HG03066 (cell line): ENCODE data around the gene CDH22.

Source experiments
- ATAC-seq: cut with Tn5 transposase; IDR thresholded peaks from one replicate; pipeline ENCODE4 v1.9.1; 2021; ENCODE audit warnings: low read depth; ENCODE audit not compliant: unreplicated experiment

The CDH22 gene

GRCh38 chr20:46251211-46251673 lies 57.1 kb downstream of the CDH22 start:
- no peak for ATAC-seq

DNA sequence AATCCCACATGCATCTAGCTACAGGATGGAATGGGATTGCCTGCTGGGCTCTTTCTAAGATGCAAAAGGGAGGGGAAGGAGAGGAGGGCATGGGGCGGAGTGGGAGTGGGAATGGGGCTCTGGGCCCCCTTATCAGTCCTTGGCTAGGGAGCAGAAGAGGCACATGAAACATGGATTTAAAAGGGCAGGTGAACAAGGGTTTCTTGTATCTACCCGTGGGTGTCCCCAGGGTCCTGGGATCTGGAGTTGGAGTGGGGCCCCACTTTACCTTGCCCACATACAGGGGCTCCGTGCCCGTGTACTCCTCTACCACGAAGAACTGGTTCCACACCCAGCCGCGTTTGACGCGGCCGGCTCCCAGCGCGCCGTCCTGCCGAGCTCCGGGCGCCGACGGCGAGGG lies 57.5 kb downstream of the CDH22 start:
- no peak for ATAC-seq

DNA sequence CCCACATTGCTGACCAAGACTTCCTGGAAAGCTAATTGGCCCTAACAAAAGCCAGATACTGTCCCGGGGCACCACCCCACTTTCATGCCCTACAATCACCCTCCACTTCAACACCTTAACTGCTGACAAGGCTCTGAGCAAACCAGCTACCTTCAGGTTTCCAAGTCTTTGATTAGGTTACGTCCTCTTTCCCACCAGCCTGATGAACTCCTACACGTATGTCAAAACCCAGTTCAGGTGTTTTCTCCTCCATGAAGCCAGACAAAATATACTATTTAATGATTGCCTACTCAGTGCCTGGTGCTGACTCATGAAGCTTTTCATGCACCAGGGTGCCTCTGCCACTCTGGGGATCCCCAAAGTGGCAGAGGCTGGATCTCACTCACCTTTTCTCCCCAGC lies 58.6 kb downstream of the CDH22 start:
- ATAC-seq = no peak

DNA sequence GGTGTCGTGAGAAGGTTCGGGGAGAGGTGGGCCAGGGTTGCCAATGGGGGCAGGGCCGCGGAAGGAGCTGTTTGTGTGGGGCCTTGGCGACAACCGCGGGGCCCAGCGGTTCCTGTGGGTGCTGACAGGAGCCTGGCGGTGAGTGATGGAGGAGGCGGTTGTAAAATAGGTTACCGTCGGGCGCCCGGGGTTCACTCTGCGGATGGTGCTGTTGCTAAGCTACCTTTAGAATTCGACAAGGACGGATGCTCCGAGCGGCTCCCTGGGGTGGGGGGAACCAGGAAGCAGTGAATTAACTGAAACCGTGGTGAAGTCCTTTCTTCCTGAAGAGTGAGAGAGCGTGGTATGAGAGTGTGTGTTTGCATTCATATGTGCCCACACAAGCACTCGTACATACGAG lies 61.7 kb downstream of the CDH22 start:
- ATAC-seq = no peak

GRCh38 chr20:46243707-46244628 lies 64.3 kb downstream of the CDH22 start:
- no peak for ATAC-seq

DNA sequence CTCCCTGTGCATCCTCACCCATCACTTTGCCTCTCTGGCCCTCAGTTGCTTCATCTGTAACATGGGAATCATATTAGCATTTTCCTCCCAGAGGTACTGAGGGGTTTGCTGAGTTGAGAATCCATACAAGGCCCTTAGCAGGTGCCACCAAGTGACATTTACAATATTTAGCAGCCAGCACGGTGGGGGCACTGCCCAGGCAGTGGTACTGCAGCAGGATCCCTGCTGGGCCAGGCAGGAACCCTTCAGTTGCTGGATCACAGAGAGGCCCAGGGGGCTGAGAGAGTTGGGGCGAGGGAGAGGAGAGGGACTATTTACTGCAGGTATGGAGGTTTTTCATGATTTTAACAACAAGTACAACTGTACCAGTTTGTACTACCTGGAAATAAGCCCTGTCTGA lies 65.9 kb downstream of the CDH22 start:
- no peak for ATAC-seq

DNA sequence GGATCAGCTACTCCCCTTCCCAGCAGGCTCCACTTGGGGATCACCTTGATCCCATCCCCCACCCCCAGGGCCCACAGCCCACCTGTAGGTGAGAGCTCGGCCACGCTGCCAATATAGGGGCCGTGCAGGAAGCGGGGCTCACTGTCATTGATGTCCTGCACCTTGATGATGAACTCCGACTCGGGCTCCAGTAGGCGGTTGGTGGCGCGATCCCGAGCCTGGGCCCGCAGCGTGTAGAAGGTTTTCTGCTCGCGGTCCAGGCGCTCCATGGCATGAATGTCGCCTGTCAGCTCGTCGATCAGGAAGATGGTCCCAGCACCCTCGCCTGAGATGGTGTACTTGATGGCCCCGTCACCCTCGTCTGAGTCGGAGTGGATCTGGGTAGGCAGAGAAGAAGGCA lies 67.4 kb downstream of the CDH22 start:
- no peak for ATAC-seq

DNA sequence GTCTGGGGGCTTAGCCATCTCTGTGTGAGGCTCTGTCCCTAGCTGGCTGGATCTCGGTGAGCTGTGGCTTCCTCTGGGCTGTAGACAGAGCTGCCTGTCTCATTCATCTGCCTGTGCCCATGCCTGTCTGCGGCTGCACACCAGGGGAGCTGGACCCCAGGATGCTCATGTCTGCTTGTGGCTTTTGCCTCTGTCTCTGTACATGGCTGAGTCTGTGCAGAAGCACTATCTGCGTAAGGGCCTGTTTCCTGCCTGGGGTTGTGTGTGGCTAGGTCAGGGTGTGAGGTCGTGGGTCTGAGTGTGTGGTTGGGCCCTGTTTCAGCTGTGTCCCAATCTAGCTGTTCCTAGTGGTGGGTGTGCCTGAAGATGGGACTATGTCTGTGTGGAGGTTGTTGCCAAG lies 68.2 kb downstream of the CDH22 start:
- ATAC-seq = no peak

- no peak for ATAC-seq
These were observed 70.6 kb downstream of the CDH22 start for GRCh38 chr20:46237736-46238135.

DNA sequence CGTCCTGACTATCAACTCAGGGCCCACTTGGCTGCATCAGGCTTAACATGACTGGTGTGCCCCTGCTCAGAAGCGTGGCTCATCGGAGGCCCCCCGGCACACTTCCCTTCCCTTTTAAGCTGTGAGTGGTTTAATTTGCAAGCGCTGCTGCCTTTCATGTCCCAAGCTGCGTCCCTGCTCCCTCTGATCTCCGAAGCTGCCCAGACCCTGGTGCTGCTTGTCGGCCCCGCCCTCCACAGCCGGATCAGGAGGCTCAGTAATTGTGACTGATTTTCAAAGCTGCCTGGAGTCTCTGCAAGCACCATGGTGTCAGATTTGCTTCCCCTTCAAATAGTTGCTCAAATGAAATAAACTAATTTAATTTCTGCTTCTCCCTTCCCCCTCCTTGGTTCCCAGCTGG lies 71.1 kb downstream of the CDH22 start:
- ATAC-seq = no peak

GRCh38 chr20:46235077-46235476 lies 73.2 kb downstream of the CDH22 start:
- ATAC-seq = no peak

DNA sequence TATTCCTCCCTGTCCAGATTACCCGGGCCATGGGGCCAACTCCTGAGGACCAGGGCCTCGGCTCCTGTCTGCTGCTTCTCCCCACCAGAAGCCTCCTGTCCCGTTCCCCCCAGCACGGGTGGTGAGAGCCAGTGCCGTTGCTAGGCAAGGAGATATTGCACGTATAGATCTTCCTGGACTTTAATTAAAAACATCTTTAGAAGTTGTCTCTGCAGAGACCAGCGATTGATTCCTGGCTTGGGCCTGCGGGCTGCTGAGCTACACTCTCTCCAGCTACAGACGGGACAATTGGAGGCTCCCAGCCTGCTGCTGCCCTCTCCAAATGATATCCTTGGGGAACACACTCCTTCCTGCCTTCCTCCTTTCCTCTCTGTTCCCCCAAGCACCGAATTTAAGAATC lies 74.6 kb downstream of the CDH22 start:
- no peak for ATAC-seq

DNA sequence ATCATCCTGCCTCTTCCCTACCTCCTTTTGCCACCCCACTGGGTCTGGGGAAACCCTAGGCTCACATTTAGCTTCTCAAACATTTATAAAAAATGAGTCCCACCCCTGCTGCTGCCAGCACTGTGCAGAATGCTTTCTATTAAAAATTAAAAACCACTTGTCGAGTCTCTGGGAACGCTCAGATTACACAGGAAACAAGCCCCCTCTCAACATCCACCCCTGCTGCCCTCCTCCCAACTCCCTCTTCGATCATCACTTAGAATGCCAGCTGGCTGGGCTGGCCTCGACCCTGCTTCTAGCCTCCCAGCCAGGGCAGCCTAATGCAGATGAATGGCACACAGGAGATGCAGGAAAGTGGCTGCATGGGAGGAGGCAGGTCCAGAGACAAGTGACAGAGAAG lies 75.8 kb downstream of the CDH22 start:
- ATAC-seq = no peak

DNA sequence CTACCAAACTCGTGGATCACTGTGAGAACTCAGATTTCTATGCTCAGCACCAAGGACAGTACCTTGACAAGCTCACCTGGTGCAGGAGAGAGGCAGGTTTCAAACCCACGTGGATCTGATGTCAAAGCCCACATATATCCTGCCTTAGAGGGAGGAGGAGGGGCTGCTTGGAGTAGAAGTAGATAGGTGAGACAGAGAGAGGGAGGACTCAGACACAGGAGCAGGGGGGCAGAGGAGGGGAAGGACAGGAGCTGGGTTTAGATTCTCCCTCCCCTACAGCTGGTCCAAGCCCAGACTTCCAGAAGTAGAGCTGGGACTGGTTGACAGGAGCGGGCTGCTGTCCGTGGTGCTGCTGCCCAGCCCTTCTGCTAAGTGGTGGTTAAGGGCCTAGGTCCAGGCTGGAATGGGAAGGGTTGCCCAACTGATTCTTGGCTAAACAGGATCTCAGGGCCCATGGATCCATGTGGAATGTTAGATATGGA lies 77.5 kb downstream of the CDH22 start:
- ATAC-seq = no peak

DNA sequence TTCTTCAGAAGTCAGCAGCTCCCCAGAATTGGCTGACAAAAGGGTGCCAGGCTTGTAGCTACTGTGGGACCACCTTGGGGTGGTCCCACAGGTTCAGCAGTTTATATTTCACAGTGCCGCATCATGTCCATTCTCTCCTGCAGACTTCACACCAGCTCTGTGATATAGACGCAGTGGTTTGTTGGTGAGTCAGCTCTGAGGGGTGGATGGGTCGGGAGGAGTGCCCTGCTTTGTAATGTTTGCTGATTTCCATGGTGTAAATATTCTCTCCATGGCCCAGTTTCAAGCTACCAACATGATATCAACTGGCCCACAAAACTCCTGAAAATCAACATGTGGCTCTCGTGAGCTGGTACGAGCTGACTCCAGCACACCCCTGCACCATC lies 78.2 kb downstream of the CDH22 start:
- ATAC-seq = no peak

- ATAC-seq = no peak
These were observed 78.7 kb downstream of the CDH22 start for GRCh38 chr20:46229478-46230105.

DNA sequence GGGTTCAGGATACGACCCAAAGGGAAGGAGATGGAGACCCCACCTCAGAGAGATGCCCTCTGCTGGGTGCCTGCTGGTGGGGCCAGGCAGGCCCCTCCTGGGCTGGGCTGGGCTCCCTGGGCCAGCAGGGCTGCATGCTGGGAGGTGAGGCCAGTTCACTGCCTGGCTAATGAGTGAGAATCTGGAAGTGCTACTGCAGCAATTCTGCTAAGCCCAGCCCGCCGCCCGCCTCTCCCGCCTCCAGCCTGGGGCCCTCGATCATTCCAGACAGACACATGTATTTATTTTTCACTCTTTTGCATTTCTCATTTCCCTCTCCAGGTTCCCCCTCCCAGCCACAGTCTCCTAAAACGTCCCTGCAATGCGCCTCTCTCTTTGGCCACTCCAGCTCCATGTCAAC lies 79.6 kb downstream of the CDH22 start:
- ATAC-seq = no peak

DNA sequence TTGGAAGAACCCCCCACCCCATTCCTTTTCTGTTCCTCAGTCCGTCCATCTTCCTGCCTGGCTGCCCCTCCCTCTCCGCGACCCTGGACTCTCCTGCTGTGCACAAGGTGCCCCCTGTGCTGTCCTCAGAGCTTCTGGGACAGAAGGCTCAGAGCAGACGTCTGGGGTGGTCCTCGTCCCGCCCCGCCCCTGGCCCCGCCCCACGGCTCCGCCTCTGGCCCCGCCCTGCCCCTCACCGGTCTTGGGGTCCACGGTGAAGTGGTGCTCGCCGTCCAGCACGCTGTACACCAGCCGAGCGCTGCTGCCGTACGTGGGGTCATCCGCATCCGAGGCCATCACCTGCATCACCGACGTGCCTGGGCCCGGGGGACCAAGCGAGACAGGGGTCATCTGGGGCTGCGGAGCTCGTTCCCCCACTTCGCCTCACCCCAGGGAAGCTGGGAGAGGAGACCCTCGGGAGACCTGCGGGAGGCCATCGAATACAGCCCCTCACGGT lies 81.0 kb downstream of the CDH22 start:
- ATAC-seq = no peak

- no peak for ATAC-seq
These were observed 81.7 kb downstream of the CDH22 start for GRCh38 chr20:46226602-46227001.

- no peak for ATAC-seq
These were observed 85.7 kb downstream of the CDH22 start for GRCh38 chr20:46222521-46223007.

GRCh38 chr20:46221256-46221833 lies 87.0 kb downstream of the CDH22 start:
- ATAC-seq = no peak
